GM12865 (cell line): ENCODE results near the gene CATSPER1.

ENCODE experiments used
- DNase-seq: peaks from one replicate; pipeline ENCODE4 v3.0.0; 2010; ENCODE audit warnings: low read depth
- H3K4me3 ChIP-seq: 2 replicates; pipeline ENCODE4 v1.5.1; 2011; ENCODE audit warnings: mild to moderate bottlenecking, low read depth, low read length, control low read depth
- CTCF ChIP-seq: IDR thresholded peaks from 2 replicates; pipeline ENCODE4 v1.5.1; 2011; ENCODE audit warnings: low read length, control low read depth, low read depth, inconsistent platforms; ENCODE audit not compliant: insufficient read depth; ENCODE audit errors: missing control alignments

Gene CATSPER1

GRCh38 chr11:65982824-65983588 lies 43.3 kb downstream of the CATSPER1 start:
- H3K4me3 ChIP-seq = no peak overlapping the region
- no peak for TF ChIP-seq CTCF
- no peak for DNase-seq

- TF ChIP-seq CTCF = no peak
- no peak overlapping the region for H3K4me3 ChIP-seq
- DNase-seq = no peak
Observed at GRCh38 chr11:65981972-65982823, 44.1 kb downstream of the CATSPER1 start.

GRCh38 chr11:65981101-65981740 lies 45.1 kb downstream of the CATSPER1 start:
- no peak overlapping the region for H3K4me3 ChIP-seq
- no peak for DNase-seq
- TF ChIP-seq CTCF = no peak

- DNase-seq = no peak
- no peak overlapping the region for H3K4me3 ChIP-seq
- no peak for TF ChIP-seq CTCF
Observed at GRCh38 chr11:65979261-65979759, 47.0 kb downstream of the CATSPER1 start.

- TF ChIP-seq CTCF = no peak
- no peak for DNase-seq
- H3K4me3 ChIP-seq = no peak overlapping the region
Observed at GRCh38 chr11:65978391-65979238, 47.7 kb downstream of the CATSPER1 start.

GRCh38 chr11:65977621-65978390 lies 48.5 kb downstream of the CATSPER1 start:
- TF ChIP-seq CTCF = no peak
- no peak overlapping the region for H3K4me3 ChIP-seq
- DNase-seq = no peak
